ENCODE measurements around the gene C19orf73.
A peak's percentile ranks its signal among the peaks of the same experiment; 100 is the strongest.
"Not testable (repeated sequence)": the region's sequence is repeated elsewhere in the genome, so short reads cannot be mapped to it uniquely, and the experiment has no call there.

Gene C19orf73

GRCh38 chr19:49084206-49085019 lies 34.5 kb downstream of the C19orf73 start:
- peak overlapping the region; percentile 87 for H3K4me3 ChIP-seq (ENCODE audit: low read depth, low read length)
- TF ChIP-seq, protein P1, sequence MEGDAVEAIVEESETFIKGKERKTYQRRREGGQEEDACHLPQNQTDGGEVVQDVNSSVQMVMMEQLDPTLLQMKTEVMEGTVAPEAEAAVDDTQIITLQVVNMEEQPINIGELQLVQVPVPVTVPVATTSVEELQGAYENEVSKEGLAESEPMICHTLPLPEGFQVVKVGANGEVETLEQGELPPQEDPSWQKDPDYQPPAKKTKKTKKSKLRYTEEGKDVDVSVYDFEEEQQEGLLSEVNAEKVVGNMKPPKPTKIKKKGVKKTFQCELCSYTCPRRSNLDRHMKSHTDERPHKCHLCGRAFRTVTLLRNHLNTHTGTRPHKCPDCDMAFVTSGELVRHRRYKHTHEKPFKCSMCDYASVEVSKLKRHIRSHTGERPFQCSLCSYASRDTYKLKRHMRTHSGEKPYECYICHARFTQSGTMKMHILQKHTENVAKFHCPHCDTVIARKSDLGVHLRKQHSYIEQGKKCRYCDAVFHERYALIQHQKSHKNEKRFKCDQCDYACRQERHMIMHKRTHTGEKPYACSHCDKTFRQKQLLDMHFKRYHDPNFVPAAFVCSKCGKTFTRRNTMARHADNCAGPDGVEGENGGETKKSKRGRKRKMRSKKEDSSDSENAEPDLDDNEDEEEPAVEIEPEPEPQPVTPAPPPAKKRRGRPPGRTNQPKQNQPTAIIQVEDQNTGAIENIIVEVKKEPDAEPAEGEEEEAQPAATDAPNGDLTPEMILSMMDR (IDR thresholded peaks at IDR 0.05; ENCODE audit: control insufficient read depth, extremely low read depth, insufficient read depth), result no peak
- DNase-seq (ENCODE audit: low read depth), result no peak

DNA sequence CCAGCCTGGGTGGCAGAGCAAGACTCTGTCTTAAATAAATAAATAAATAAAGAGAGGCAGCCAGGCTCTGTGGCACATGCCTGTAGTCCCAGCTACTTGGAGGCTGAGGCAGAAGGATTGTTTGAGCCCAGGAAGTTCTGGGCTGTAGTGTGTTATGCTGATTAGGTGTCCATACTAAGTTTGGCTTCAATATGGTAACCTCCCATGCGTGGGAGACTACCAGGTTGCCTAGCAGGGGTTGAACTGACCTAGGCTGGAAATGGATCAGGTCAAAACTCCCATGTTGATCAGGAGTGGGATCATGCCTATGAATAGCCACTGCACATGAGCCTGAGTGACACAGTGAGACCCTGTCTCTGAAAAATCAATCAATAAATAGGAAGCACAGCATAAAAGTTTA lies 37.7 kb downstream of the C19orf73 start:
- TF ChIP-seq, protein P1 (IDR thresholded peaks at IDR 0.05; ENCODE audit: control insufficient read depth, extremely low read depth, insufficient read depth), result no peak
- DNase-seq (ENCODE audit: low read depth), result no peak
- H3K4me3 ChIP-seq (ENCODE audit: low read depth, low read length), result no peak overlapping the region

GRCh38 chr19:49080392-49080791 lies 38.6 kb downstream of the C19orf73 start:
- DNase-seq (ENCODE audit: low read depth), result no peak
- TF ChIP-seq, protein P1 (IDR thresholded peaks at IDR 0.05; ENCODE audit: control insufficient read depth, extremely low read depth, insufficient read depth), result no peak
- no peak overlapping the region for H3K4me3 ChIP-seq (ENCODE audit: low read depth, low read length)

- H3K4me3 ChIP-seq (ENCODE audit: low read depth, low read length); DNase-seq (ENCODE audit: low read depth): not testable (repeated sequence)
- TF ChIP-seq, protein P1 (IDR thresholded peaks at IDR 0.05; ENCODE audit: control insufficient read depth, extremely low read depth, insufficient read depth), result peak; percentile 42
Observed at GRCh38 chr19:49074869-49075268, 44.1 kb downstream of the C19orf73 start.

DNA sequence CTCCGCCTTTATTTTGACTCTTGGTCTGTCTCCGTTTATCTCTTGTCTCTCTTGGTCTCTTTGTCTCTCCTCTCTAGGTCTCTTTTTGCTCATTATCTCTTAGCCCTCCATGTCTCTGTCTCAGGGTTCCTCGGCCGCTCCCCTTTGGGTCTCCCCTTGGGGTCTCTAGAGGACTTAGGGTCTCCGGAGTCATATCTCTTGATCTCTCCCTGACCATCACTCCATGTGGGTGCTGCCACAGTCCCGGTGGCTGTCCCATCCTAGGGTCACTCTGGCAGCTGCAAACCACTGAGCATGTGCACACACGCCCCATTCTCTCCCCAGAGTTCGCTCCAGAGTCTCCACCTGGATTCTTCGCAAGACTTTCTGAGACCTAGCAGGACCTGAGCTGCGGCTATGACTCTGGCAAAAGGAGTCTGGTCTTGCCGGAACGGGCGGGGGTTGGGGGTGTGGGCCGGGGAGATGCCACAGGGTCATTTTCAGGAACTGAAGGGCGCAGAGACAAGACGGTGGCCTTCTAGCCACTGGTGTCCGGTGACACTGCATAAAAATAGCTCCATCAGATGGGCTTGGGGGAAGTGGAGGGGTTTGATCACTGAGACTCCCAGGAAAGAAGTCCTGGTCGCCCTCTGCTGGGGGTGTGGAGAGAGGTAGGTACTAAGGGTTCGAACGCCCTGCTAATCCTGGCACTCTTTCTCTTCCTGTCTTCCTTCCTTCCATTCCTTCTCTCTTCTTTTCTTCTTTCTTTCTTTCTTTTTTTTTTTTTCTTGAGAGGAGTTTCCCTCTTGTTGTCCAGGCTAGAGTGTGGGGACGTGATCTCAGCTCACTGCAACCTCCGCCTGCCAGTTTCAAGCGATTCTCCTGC lies 45.2 kb downstream of the C19orf73 start:
- TF ChIP-seq, protein P1 (IDR thresholded peaks at IDR 0.05; ENCODE audit: control insufficient read depth, extremely low read depth, insufficient read depth), result peak; percentile 30
- no peak overlapping the region for H3K4me3 ChIP-seq (ENCODE audit: low read depth, low read length)
- DNase-seq (ENCODE audit: low read depth), result no peak

GRCh38 chr19:49071860-49072547 lies 46.9 kb downstream of the C19orf73 start:
- DNase-seq (ENCODE audit: low read depth), result no peak
- H3K4me3 ChIP-seq (ENCODE audit: low read depth, low read length), result no peak overlapping the region
- TF ChIP-seq, protein P1 (IDR thresholded peaks at IDR 0.05; ENCODE audit: control insufficient read depth, extremely low read depth, insufficient read depth), result no peak
